Retinal pigment epithelial cell (primary cell): ENCODE results near the gene MAN2A2.

ENCODE experiments used
- DNase-seq: peaks from one replicate; pipeline ENCODE4 v3.0.0-alpha.2; 2010; ENCODE audit warnings: low read depth
- H3K4me3 ChIP-seq: 2 replicates; pipeline ENCODE4 v1.5.1; 2011; ENCODE audit warnings: mild to moderate bottlenecking, low read length, control low read depth, moderate library complexity
- CTCF ChIP-seq: conservative IDR thresholded peaks from 2 replicates; pipeline ENCODE4 v1.5.1; 2011; ENCODE audit warnings: low read depth, low read length, control low read depth, inconsistent platforms

MAN2A2 gene

GRCh38 chr15:90942354-90943120 is 39.4 kb downstream of the MAN2A2 start:
- TF ChIP-seq CTCF: no peak
- no peak for DNase-seq
- no peak overlapping the region for H3K4me3 ChIP-seq

- H3K4me3 ChIP-seq: no peak overlapping the region
- DNase-seq: no peak
- no peak for TF ChIP-seq CTCF
These were observed 42.0 kb downstream of the MAN2A2 start for GRCh38 chr15:90945091-90945490.

- no peak for DNase-seq
- TF ChIP-seq CTCF: no peak
- H3K4me3 ChIP-seq: no peak overlapping the region
These were observed 43.4 kb downstream of the MAN2A2 start for GRCh38 chr15:90946538-90946937.

GRCh38 chr15:90946941-90947576 is 44.0 kb downstream of the MAN2A2 start:
- no peak for DNase-seq
- TF ChIP-seq CTCF: no peak
- H3K4me3 ChIP-seq: no peak overlapping the region

GRCh38 chr15:90947577-90948357 is 44.7 kb downstream of the MAN2A2 start:
- DNase-seq: no peak
- no peak for TF ChIP-seq CTCF
- no peak overlapping the region for H3K4me3 ChIP-seq

- DNase-seq: no peak
- H3K4me3 ChIP-seq: no peak overlapping the region
- TF ChIP-seq CTCF: no peak
These were observed 45.4 kb downstream of the MAN2A2 start for GRCh38 chr15:90948506-90948905.
